Common myeloid progenitor, CD34-positive (primary cell): ENCODE results near the gene MAP3K14.
A peak's percentile ranks its signal among the peaks of the same experiment; 100 is the strongest.

Experiments
- CTCF ChIA-PET: fragments of 350-600 bp; sonication (Branson Sonifier 250); formaldehyde crosslinking; loops from one replicate; lab custom pipeline; 2021; ENCODE audit warnings: antibody characterized with exemption; lab: Charles Lee
- POLR2A ChIA-PET: fragments of 350-600 bp; sonication (Branson Sonifier 250); formaldehyde crosslinking; loops from one replicate; lab custom pipeline; 2021; ENCODE audit warnings: antibody characterized with exemption; lab: Charles Lee
- DNase-seq, 3 donors: peaks; one replicate each; pipeline versions ENCODE4 v3.0.0 to v3.0.0-alpha.2; 2013
- H3K27ac ChIP-seq, 2 experiments: 1 replicate in 1 of 2; 2 replicates in 1 of 2; pipeline ENCODE4 v1.7.0; 2013; ENCODE audit warnings: inconsistent platforms in 2 of 2, low read length in 2 of 2, mild to moderate bottlenecking in 2 of 2, low read depth in 1 of 2, moderate library complexity in 1 of 2; ENCODE audit not compliant: severe bottlenecking in 2 of 2, insufficient read depth in 1 of 2, poor library complexity in 1 of 2
- H3K27me3 ChIP-seq, 5 experiments: replicated peaks in 2 of 5; 1 replicate in 3 of 5; 2 replicates in 2 of 5; pipeline versions ENCODE4 v1.6.1 to v1.7.0; 2013; ENCODE audit warnings: low read length in 4 of 5, mild to moderate bottlenecking in 2 of 5, moderate library complexity in 2 of 5, inconsistent platforms in 1 of 5; ENCODE audit not compliant: insufficient read depth in 5 of 5, control insufficient read depth in 4 of 5
- H3K36me3 ChIP-seq, 4 experiments: 1 replicate in 2 of 4; 2 replicates in 2 of 4; pipeline versions ENCODE4 v1.6.1 to v1.7.0; 2013; ENCODE audit warnings: low read length in 3 of 4, control low read depth in 1 of 4, mild to moderate bottlenecking in 1 of 4; ENCODE audit not compliant: control insufficient read depth in 4 of 4, insufficient read depth in 4 of 4
- H3K4me1 ChIP-seq, 4 experiments: 1 replicate in 3 of 4; 2 replicates in 1 of 4; pipeline versions ENCODE4 v1.6.1 to v1.7.1; 2013; ENCODE audit warnings: low read length in 3 of 4, mild to moderate bottlenecking in 3 of 4, control low read depth in 1 of 4, inconsistent platforms in 1 of 4, moderate library complexity in 1 of 4; ENCODE audit not compliant: control insufficient read depth in 4 of 4, insufficient read depth in 4 of 4; ENCODE audit errors: control extremely low read depth in 1 of 4
- H3K4me3 ChIP-seq, 7 experiments: 1 replicate in 4 of 7; 2 replicates in 3 of 7; pipeline versions ENCODE4 v1.5.1 to v1.7.0; 2013; ENCODE audit warnings: mild to moderate bottlenecking in 7 of 7, low read length in 6 of 7, moderate library complexity in 6 of 7, inconsistent platforms in 2 of 7, low read depth in 2 of 7, control low read depth in 1 of 7; ENCODE audit not compliant: insufficient read depth in 4 of 7, control insufficient read depth in 1 of 7; ENCODE audit errors: extremely low read depth in 1 of 7
- H3K9me3 ChIP-seq, 5 experiments: 1 replicate in 4 of 5; 2 replicates in 1 of 5; pipeline versions ENCODE4 v1.6.1 to v1.7.1; 2013; ENCODE audit warnings: low read length in 4 of 5, mild to moderate bottlenecking in 2 of 5, inconsistent platforms in 1 of 5, low read depth in 1 of 5, moderate library complexity in 1 of 5; ENCODE audit not compliant: control insufficient read depth in 4 of 5, insufficient read depth in 2 of 5; ENCODE audit errors: control extremely low read depth in 1 of 5
- WGBS: methylation state at CpG from one replicate; pipeline ENCODE4 v1.1.5; 2013; ENCODE audit not compliant: insufficient coverage; 5-methylcytosine and 5-hydroxymethylcytosine counted together

MAP3K14 gene

GRCh38 chr17:45218895-45219661 lies 97.7 kb downstream of the MAP3K14 start:
- Histone ChIP-seq H3K36me3 (peaks cover 0 to 6% (median 3%) of the 10 kb centered on the region in 4 experiments), H3K27ac (no peak overlapping the region), H3K4me1 (peaks cover 15 to 42% (median 34%) of the 10 kb centered on the region in 4 experiments), H3K27me3 (no peaks in the 10 kb centered on the region), H3K9me3 (no peaks in the 10 kb centered on the region), H3K4me3 (peak overlapping the region in 1 of 7 experiments; percentile 23)
- peak; percentile 72 to 84 (median 74) for DNase-seq
- CTCF ChIA-PET = interaction anchor here (0.7 to 13.5 kb wide), 34 partner anchors 9 to 210 kb away, joined by 3 to 420 read pairs (median 4); partner anchors contain the start of genes ACBD4, HEXIM1 and SPATA32
- WGBS = 27% methylated on average over 11 of the region's 12 CpGs
- POLR2A ChIA-PET = interaction anchor here (0.7 to 4.3 kb wide), 5 partner anchors 11 to 910 kb away, joined by 3 to 35 read pairs (median 9); partner anchors contain the start of gene HEXIM1
